WTC11 (cell line): Measurements from ENCODE around the gene GIGYF2. TPM values are rescaled to one million over a fixed set of nuclear protein-coding genes. Genes with fewer than 3 reads are reported as not detected.
A peak's percentile ranks its signal among the peaks of the same experiment; 100 is the strongest.

ENCODE experiments used
- ATAC-seq: fragments of 200-7000 bp; cut with Tn5 transposase; 2 replicates; pipeline ENCODE4 v1.10.0; 2021; ENCODE audit warnings: mild to moderate bottlenecking, moderate library complexity
- CTCF ChIA-PET: fragments of 300-600 bp; sonication (Branson Sonifier 250); formaldehyde crosslinking; loops from one replicate; lab custom pipeline; 2021; ENCODE audit warnings: antibody characterized with exemption; lab: Charles Lee
- POLR2A ChIA-PET: fragments of 350-600 bp; sonication (Branson Sonifier 250); formaldehyde crosslinking; loops from one replicate; lab custom pipeline; 2021; ENCODE audit warnings: antibody characterized with exemption; lab: Charles Lee
- DNase-seq: peaks from one replicate; pipeline ENCODE4 v3.0.0; 2021; ENCODE audit warnings: low spot score
- H3K27ac Mint-ChIP-seq: 2 replicates; pipeline ENCODE4 v1.8.0; 2021; ENCODE audit warnings: mixed read lengths
- H3K27me3 Mint-ChIP-seq: 2 replicates; pipeline ENCODE4 v1.8.0; 2021; ENCODE audit warnings: low read depth, mild to moderate bottlenecking, moderate library complexity, mixed read lengths
- H3K36me3 Mint-ChIP-seq: 2 replicates; pipeline ENCODE4 v1.8.0; 2021; ENCODE audit warnings: mixed read lengths
- H3K4me1 Mint-ChIP-seq: 2 replicates; pipeline ENCODE4 v1.8.0; 2022; ENCODE audit warnings: mixed read lengths
- H3K4me3 Mint-ChIP-seq: 2 replicates; pipeline ENCODE4 v1.8.0; 2021; ENCODE audit warnings: mild to moderate bottlenecking, moderate library complexity, mixed read lengths
- H3K9me3 Mint-ChIP-seq: 2 replicates; pipeline ENCODE4 v1.8.0; 2021; ENCODE audit warnings: mixed read lengths
- CBFB ChIP-seq: sonication (generic); formaldehyde crosslinking; IDR thresholded peaks from 2 replicates; pipeline ENCODE4 v1.8.1; 2022; ENCODE audit warnings: mild to moderate bottlenecking, low read depth, missing genetic modification reagents
- CREB1 ChIP-seq: sonication (generic); formaldehyde crosslinking; IDR thresholded peaks from 2 replicates; pipeline ENCODE4 v1.8.0; 2023; ENCODE audit warnings: mild to moderate bottlenecking, missing genetic modification reagents
- FOXK1 ChIP-seq: sonication (generic); formaldehyde crosslinking; IDR thresholded peaks from 2 replicates; pipeline ENCODE4 v1.8.0; 2022; ENCODE audit warnings: mild to moderate bottlenecking, moderate library complexity, missing genetic modification reagents
- GABPB1 ChIP-seq: sonication (generic); formaldehyde crosslinking; IDR thresholded peaks from 2 replicates; pipeline ENCODE4 v1.8.1; 2023; ENCODE audit warnings: mild to moderate bottlenecking, missing genetic modification reagents
- HMGA2 ChIP-seq: fragments of 250-450 bp; sonication (Bioruptor Pico); IDR thresholded peaks from 2 replicates; pipeline ENCODE4 v1.4.0; 2021; ENCODE audit warnings: mild to moderate bottlenecking, moderate library complexity
- JAZF1 ChIP-seq: fragments of 250-450 bp; sonication (Bioruptor Pico); IDR thresholded peaks from 2 replicates; pipeline ENCODE4 v1.9.0; 2021; ENCODE audit warnings: moderate library complexity, mild to moderate bottlenecking, inconsistent platforms
- SMAD4 ChIP-seq: sonication (generic); formaldehyde crosslinking; IDR thresholded peaks from 2 replicates; pipeline ENCODE4 v1.8.0; 2022; ENCODE audit warnings: mild to moderate bottlenecking, missing genetic modification reagents
- SOX15 ChIP-seq: fragments of 250-450 bp; sonication (Bioruptor Pico); IDR thresholded peaks from 2 replicates; pipeline ENCODE4 v1.9.0; 2021; ENCODE audit warnings: mild to moderate bottlenecking
- ZNF219 ChIP-seq: sonication (generic); formaldehyde crosslinking; IDR thresholded peaks from 2 replicates; pipeline ENCODE4 v1.8.0; 2023; ENCODE audit warnings: missing genetic modification reagents, mild to moderate bottlenecking, borderline replicate concordance
- total RNA-seq: library from RNA; stranded (reverse); gene quantifications from 3 replicates; pipeline ENCODE4 v1.2.3, GENCODE V29; 2021
- TF ChIP-seq, protein P1 (sequence below): sonication (generic); formaldehyde crosslinking; IDR thresholded peaks from 2 replicates; pipeline ENCODE4 v1.8.0; 2023; ENCODE audit warnings: missing genetic modification reagents, mild to moderate bottlenecking, borderline replicate concordance
- TF ChIP-seq, protein P2 (sequence below): sonication (generic); formaldehyde crosslinking; IDR thresholded peaks from 2 replicates; pipeline ENCODE4 v1.8.0; 2022; ENCODE audit warnings: mild to moderate bottlenecking, missing genetic modification reagents
- TF ChIP-seq, protein P3 (sequence below): sonication (generic); formaldehyde crosslinking; IDR thresholded peaks from 2 replicates; pipeline ENCODE4 v1.8.1; 2023; ENCODE audit warnings: mild to moderate bottlenecking, missing genetic modification reagents
- TF ChIP-seq, protein P4 (sequence below): sonication (generic); formaldehyde crosslinking; IDR thresholded peaks from 2 replicates; pipeline ENCODE4 v1.8.0; 2022; ENCODE audit warnings: mild to moderate bottlenecking, missing genetic modification reagents
- TF ChIP-seq, protein P5 (sequence below): sonication (generic); formaldehyde crosslinking; IDR thresholded peaks from 2 replicates; pipeline ENCODE4 v1.8.1; 2023; ENCODE audit warnings: mild to moderate bottlenecking, missing genetic modification reagents
- TF ChIP-seq, protein P6 (sequence below): sonication (generic); formaldehyde crosslinking; IDR thresholded peaks from 2 replicates; pipeline ENCODE4 v1.8.1; 2023; ENCODE audit warnings: mild to moderate bottlenecking, moderate library complexity, missing genetic modification reagents

GIGYF2 gene
- total RNA-seq, 1 experiment from 2014 or later = 53.1 TPM

DNA sequence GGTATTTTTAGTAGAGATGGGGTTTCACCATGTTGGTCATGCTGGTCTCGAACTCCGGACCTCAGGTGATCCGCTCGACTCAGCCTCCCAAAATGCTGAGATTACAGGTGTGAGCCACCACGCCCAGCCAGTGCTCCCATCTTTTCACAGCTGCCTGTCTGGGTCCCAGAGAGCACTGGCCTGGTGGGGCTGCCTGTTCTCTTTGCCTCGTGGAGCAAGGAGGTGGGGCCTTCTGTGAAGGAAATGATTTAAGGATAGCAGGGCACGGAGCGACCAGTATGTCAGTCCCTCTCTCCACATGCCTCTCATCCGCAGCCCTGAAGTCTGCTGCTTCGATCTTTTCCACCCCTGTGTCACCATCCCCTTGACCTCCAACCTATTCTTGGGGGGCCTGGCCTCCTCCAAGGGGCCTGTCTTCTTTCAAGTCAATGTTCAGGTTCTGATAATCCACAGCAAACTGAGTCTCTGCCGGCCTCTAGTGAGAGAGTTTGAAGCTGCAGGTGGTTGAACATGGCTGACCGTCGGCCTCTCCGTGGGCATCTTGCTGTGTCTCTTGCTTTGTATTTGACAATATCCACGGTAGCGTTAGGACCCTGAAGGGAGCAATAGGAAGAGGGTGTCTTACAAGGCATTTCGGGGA lies 28.2 kb upstream of the GIGYF2 start:
- Mint-ChIP-seq H3K9me3 (no peaks in the 10 kb centered on the region), H3K36me3 (no peaks in the 10 kb centered on the region), H3K4me3 (no peak overlapping the region), H3K27ac (no peak overlapping the region), H3K4me1 (no peaks in the 10 kb centered on the region), H3K27me3 (no peaks in the 10 kb centered on the region)
- ATAC-seq (peak; percentile 82), DNase-seq (peak; percentile 47)
- no peak for TF ChIP-seq ZNF219 (CRISPR knock-in tag)
- TF ChIP-seq HMGA2 (CRISPR knock-in tag) = no peak
- TF ChIP-seq, protein P1, sequence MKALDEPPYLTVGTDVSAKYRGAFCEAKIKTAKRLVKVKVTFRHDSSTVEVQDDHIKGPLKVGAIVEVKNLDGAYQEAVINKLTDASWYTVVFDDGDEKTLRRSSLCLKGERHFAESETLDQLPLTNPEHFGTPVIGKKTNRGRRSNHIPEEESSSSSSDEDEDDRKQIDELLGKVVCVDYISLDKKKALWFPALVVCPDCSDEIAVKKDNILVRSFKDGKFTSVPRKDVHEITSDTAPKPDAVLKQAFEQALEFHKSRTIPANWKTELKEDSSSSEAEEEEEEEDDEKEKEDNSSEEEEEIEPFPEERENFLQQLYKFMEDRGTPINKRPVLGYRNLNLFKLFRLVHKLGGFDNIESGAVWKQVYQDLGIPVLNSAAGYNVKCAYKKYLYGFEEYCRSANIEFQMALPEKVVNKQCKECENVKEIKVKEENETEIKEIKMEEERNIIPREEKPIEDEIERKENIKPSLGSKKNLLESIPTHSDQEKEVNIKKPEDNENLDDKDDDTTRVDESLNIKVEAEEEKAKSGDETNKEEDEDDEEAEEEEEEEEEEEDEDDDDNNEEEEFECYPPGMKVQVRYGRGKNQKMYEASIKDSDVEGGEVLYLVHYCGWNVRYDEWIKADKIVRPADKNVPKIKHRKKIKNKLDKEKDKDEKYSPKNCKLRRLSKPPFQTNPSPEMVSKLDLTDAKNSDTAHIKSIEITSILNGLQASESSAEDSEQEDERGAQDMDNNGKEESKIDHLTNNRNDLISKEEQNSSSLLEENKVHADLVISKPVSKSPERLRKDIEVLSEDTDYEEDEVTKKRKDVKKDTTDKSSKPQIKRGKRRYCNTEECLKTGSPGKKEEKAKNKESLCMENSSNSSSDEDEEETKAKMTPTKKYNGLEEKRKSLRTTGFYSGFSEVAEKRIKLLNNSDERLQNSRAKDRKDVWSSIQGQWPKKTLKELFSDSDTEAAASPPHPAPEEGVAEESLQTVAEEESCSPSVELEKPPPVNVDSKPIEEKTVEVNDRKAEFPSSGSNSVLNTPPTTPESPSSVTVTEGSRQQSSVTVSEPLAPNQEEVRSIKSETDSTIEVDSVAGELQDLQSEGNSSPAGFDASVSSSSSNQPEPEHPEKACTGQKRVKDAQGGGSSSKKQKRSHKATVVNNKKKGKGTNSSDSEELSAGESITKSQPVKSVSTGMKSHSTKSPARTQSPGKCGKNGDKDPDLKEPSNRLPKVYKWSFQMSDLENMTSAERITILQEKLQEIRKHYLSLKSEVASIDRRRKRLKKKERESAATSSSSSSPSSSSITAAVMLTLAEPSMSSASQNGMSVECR (CRISPR knock-in tag) = no peak
- TF ChIP-seq CREB1 = no peak
- TF ChIP-seq, protein P2, sequence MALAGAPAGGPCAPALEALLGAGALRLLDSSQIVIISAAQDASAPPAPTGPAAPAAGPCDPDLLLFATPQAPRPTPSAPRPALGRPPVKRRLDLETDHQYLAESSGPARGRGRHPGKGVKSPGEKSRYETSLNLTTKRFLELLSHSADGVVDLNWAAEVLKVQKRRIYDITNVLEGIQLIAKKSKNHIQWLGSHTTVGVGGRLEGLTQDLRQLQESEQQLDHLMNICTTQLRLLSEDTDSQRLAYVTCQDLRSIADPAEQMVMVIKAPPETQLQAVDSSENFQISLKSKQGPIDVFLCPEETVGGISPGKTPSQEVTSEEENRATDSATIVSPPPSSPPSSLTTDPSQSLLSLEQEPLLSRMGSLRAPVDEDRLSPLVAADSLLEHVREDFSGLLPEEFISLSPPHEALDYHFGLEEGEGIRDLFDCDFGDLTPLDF = no peak
- TF ChIP-seq, protein P3, sequence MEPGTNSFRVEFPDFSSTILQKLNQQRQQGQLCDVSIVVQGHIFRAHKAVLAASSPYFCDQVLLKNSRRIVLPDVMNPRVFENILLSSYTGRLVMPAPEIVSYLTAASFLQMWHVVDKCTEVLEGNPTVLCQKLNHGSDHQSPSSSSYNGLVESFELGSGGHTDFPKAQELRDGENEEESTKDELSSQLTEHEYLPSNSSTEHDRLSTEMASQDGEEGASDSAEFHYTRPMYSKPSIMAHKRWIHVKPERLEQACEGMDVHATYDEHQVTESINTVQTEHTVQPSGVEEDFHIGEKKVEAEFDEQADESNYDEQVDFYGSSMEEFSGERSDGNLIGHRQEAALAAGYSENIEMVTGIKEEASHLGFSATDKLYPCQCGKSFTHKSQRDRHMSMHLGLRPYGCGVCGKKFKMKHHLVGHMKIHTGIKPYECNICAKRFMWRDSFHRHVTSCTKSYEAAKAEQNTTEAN = no peak
- no peak for TF ChIP-seq GABPB1
- TF ChIP-seq, protein P4, sequence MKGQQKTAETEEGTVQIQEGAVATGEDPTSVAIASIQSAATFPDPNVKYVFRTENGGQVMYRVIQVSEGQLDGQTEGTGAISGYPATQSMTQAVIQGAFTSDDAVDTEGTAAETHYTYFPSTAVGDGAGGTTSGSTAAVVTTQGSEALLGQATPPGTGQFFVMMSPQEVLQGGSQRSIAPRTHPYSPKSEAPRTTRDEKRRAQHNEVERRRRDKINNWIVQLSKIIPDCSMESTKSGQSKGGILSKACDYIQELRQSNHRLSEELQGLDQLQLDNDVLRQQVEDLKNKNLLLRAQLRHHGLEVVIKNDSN = no peak
- no peak for TF ChIP-seq CBFB
- no peak for TF ChIP-seq FOXK1
- TF ChIP-seq, protein P5, sequence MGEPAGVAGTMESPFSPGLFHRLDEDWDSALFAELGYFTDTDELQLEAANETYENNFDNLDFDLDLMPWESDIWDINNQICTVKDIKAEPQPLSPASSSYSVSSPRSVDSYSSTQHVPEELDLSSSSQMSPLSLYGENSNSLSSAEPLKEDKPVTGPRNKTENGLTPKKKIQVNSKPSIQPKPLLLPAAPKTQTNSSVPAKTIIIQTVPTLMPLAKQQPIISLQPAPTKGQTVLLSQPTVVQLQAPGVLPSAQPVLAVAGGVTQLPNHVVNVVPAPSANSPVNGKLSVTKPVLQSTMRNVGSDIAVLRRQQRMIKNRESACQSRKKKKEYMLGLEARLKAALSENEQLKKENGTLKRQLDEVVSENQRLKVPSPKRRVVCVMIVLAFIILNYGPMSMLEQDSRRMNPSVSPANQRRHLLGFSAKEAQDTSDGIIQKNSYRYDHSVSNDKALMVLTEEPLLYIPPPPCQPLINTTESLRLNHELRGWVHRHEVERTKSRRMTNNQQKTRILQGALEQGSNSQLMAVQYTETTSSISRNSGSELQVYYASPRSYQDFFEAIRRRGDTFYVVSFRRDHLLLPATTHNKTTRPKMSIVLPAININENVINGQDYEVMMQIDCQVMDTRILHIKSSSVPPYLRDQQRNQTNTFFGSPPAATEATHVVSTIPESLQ = no peak
- TF ChIP-seq SOX15 (CRISPR knock-in tag) = no peak
- TF ChIP-seq, protein P6, sequence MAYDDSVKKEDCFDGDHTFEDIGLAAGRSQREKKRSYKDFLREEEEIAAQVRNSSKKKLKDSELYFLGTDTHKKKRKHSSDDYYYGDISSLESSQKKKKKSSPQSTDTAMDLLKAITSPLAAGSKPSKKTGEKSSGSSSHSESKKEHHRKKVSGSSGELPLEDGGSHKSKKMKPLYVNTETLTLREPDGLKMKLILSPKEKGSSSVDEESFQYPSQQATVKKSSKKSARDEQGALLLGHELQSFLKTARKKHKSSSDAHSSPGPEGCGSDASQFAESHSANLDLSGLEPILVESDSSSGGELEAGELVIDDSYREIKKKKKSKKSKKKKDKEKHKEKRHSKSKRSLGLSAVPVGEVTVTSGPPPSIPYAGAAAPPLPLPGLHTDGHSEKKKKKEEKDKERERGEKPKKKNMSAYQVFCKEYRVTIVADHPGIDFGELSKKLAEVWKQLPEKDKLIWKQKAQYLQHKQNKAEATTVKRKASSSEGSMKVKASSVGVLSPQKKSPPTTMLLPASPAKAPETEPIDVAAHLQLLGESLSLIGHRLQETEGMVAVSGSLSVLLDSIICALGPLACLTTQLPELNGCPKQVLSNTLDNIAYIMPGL (CRISPR knock-in tag) = no peak
- TF ChIP-seq JAZF1 = no peak
- TF ChIP-seq SMAD4 (CRISPR knock-in tag) = no peak
- ChIA-PET POLR2A (no interaction called here), CTCF (interaction anchor here (0.6 to 2.1 kb wide), 9 partner anchors 10 to 70 kb away, joined by 3 to 19 read pairs (median 4); no protein-coding TSS in a partner anchor)
